ENCODE measurements around the gene SP140L. TPM values are rescaled to one million over a fixed set of nuclear protein-coding genes. Genes with fewer than 3 reads are reported as not detected.

The SP140L gene
- total RNA-seq, 2 donors from 2014 or later, result 13.2 to 14.4 TPM

DNA sequence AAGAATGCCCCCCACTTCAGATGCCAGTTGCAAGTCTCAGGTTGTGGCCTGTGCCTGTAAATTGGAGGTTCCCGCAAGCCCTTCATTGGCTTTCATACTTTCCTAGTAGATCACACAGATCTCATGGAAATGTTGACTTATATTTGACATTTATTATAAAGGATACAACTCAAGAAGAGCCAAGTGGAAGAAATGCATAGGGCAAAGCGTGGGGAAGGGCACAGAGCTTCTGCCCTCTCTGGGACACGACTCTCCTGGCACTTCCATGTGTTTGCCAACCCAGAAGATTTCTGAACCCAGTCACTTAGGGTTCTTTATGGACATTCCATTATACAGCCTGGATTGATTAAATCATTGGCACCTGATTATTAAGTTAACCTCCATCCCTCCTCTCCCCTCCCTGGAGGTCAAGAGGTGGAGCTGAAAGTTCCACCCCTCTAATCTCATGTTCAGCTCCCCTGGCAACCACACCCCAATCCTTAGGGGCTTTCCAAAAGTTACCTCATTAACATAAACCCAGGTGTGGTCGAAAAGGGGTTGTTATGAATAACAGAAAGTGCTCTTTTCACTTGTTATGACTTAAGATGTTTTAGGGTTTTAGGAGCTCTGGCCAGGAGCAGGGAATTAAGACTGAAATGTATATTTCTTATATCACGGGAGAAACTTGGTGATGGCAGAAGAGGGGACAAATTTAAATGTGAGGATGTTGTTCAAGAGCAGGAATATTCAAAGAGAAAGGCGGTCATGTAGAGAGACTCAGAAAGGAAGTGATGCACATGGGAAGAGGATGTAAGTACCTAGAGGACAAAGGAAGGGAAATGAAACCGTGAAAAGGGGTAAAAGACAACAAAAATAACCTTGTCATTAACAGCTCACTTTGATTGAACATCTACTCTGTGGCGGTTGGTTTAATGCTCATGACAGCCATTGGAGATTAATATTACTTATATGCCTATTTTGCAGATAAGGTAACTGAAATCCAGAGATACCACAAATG lies 120.8 kb downstream of the SP140L start:
- no peaks in the 10 kb centered on the region for H3K9me3 ChIP-seq
- TF ChIP-seq, protein P1, sequence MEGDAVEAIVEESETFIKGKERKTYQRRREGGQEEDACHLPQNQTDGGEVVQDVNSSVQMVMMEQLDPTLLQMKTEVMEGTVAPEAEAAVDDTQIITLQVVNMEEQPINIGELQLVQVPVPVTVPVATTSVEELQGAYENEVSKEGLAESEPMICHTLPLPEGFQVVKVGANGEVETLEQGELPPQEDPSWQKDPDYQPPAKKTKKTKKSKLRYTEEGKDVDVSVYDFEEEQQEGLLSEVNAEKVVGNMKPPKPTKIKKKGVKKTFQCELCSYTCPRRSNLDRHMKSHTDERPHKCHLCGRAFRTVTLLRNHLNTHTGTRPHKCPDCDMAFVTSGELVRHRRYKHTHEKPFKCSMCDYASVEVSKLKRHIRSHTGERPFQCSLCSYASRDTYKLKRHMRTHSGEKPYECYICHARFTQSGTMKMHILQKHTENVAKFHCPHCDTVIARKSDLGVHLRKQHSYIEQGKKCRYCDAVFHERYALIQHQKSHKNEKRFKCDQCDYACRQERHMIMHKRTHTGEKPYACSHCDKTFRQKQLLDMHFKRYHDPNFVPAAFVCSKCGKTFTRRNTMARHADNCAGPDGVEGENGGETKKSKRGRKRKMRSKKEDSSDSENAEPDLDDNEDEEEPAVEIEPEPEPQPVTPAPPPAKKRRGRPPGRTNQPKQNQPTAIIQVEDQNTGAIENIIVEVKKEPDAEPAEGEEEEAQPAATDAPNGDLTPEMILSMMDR (IDR thresholded peaks at IDR 0.05), result no peak
- DNase-seq, result no peak
- intact Hi-C loops (cut with DNase I), result no loop called here
- H3K9ac ChIP-seq (ENCODE audit: low read depth in 2 of 2, low read length in 2 of 2), result no peak overlapping the region
- peaks cover 4% of the 10 kb centered on the region for H3K36me3 ChIP-seq
- H3K4me1 ChIP-seq, result no peaks in the 10 kb centered on the region
- H3K27me3 ChIP-seq, result no peaks in the 10 kb centered on the region
- no peak overlapping the region for H3K27ac ChIP-seq
- no peak overlapping the region for H3K4me3 ChIP-seq

DNA sequence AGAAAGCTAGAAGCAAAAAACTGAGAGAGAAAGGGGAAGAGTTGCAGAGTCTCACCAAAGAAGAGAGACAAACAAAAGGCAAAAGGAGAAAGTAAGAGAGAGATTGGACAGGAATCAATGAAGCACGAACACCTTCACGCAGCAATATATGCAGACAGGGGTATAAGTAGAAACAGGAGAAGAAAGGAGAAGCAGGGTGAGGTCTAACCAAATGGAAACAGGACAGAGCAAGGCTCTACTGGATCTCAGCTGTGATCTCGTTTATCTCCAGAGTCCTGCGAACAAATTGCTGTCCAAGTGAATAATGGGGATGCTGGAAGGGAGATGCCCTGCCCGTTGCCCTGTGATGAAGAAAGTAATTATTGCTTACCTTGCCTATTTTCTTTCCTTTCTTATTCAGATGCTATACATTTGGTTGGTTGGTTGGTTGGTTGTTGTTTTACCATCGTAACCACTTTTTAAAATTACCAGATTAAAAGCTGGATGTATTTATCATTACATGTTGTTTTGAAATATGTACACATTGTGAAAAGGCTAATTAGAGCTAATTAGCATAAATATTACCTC lies 123.0 kb downstream of the SP140L start:
- DNase-seq, result no peak
- Histone ChIP-seq H3K4me3 (no peak overlapping the region), H3K27ac (no peak overlapping the region), H3K4me1 (no peaks in the 10 kb centered on the region), H3K9ac (ENCODE audit: low read depth in 2 of 2, low read length in 2 of 2) (no peak overlapping the region), H3K27me3 (no peaks in the 10 kb centered on the region), H3K9me3 (no peaks in the 10 kb centered on the region), H3K36me3 (peaks cover 4% of the 10 kb centered on the region)
- TF ChIP-seq, protein P1 (IDR thresholded peaks at IDR 0.05), result no peak
- intact Hi-C loops (cut with DNase I), result no loop called here

DNA sequence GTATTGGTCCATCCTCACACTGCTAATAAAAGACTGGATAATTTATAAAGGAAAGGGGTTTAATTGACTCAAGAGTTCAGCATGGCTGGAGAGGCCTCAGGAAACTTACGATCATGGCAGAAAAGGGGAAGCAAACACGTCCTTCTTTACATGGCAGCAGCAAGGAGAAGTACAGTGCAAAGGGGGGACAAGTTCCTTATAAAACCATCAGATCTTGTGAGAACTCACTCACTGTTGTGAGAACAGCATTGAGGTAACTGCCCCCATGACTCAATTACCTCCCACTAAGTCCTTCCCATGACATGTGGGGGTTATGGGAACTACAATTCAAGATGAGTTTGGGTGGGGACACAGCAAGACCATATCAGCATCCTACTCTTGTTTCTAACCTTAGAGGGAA lies 126.0 kb downstream of the SP140L start:
- Histone ChIP-seq H3K36me3 (peaks cover 4% of the 10 kb centered on the region), H3K4me3 (no peak overlapping the region)

More for the DNA sequence above, 126.0 kb downstream of the SP140L start:
- Histone ChIP-seq H3K9ac (ENCODE audit: low read depth in 2 of 2, low read length in 2 of 2) (no peak overlapping the region), H3K27ac (no peak overlapping the region), H3K4me1 (no peaks in the 10 kb centered on the region), H3K27me3 (no peaks in the 10 kb centered on the region), H3K9me3 (no peaks in the 10 kb centered on the region)
- intact Hi-C loops (cut with DNase I), result no loop called here
- TF ChIP-seq, protein P1 (IDR thresholded peaks at IDR 0.05), result no peak
- DNase-seq, result no peak

Other genes with a start within 250 kb of the SP140L start
- gene SP110, start 107.2 kb upstream of the SP140L start, total RNA-seq, result 10 to 100 TPM; 10.8 to 11.6 TPM
- 1 to 10 TPM; 1.7 to 2.2 TPM for gene SP140, start 101.5 kb upstream of the SP140L start, total RNA-seq
- 10 to 100 TPM; 35.7 to 53.6 TPM for gene SP100, start 89.0 kb downstream of the SP140L start, total RNA-seq